H9 (cell line): Measurements from ENCODE around the gene TUFT1. TPM values are rescaled to one million over a fixed set of nuclear protein-coding genes. Genes with fewer than 3 reads are reported as not detected.

Source experiments
- DNase-seq: peaks from one replicate; pipeline ENCODE4 v3.0.0-alpha.2; 2017
- H2AFZ ChIP-seq: one replicate; pipeline ENCODE4 v1.6.1; 2013; ENCODE audit warnings: mild to moderate bottlenecking, low read length, control low read depth, moderate library complexity
- H2AK5ac ChIP-seq: 2 replicates; pipeline ENCODE4 v1.6.1; 2013; ENCODE audit warnings: low read length, control low read depth, mixed read lengths; ENCODE audit not compliant: insufficient read length
- H2BK120ac ChIP-seq: one replicate; pipeline ENCODE4 v1.6.1; 2013; ENCODE audit warnings: low read depth, mild to moderate bottlenecking, low read length, control low read depth, inconsistent platforms; ENCODE audit not compliant: poor library complexity, severe bottlenecking
- H2BK12ac ChIP-seq: 2 replicates; pipeline ENCODE4 v1.6.1; 2013; ENCODE audit warnings: low read length, control low read depth, mixed read lengths, low read depth; ENCODE audit not compliant: insufficient read length
- H2BK15ac ChIP-seq: 2 replicates; pipeline ENCODE4 v1.6.1; 2013; ENCODE audit warnings: low read depth, low read length, control low read depth
- H2BK20ac ChIP-seq: one replicate; pipeline ENCODE4 v1.6.1; 2013; ENCODE audit warnings: low read depth, mild to moderate bottlenecking, low read length, control low read depth, inconsistent platforms; ENCODE audit not compliant: poor library complexity, severe bottlenecking
- H2BK5ac ChIP-seq: 2 replicates; pipeline ENCODE4 v1.6.1; 2013; ENCODE audit warnings: low read length, control low read depth, mixed read lengths; ENCODE audit not compliant: insufficient read length
- H3K14ac ChIP-seq: 2 replicates; pipeline ENCODE4 v1.6.1; 2013; ENCODE audit warnings: low read length, control low read depth; ENCODE audit not compliant: insufficient read depth
- H3K18ac ChIP-seq: 2 replicates; pipeline ENCODE4 v1.6.1; 2013; ENCODE audit warnings: low read depth, mild to moderate bottlenecking, mixed read lengths, low read length, control low read depth; ENCODE audit not compliant: insufficient read length
- H3K23ac ChIP-seq: 2 replicates; pipeline ENCODE4 v1.6.1; 2013; ENCODE audit warnings: low read length, control low read depth, mixed read lengths, low read depth; ENCODE audit not compliant: insufficient read length
- H3K23me2 ChIP-seq: 2 replicates; pipeline ENCODE4 v1.6.1; 2013; ENCODE audit warnings: low read depth, mild to moderate bottlenecking, mixed read lengths, low read length, control low read depth; ENCODE audit not compliant: insufficient read length, poor library complexity, severe bottlenecking
- H3K27ac ChIP-seq: 2 replicates; pipeline ENCODE4 v1.5.1; 2013; ENCODE audit warnings: low read length, control low read depth, mixed read lengths, low read depth; ENCODE audit not compliant: insufficient read length
- H3K27me3 ChIP-seq: 2 replicates; pipeline ENCODE4 v1.6.1; 2013; ENCODE audit warnings: low read length, control low read depth, inconsistent platforms; ENCODE audit not compliant: insufficient read depth
- H3K4ac ChIP-seq: 2 replicates; pipeline ENCODE4 v1.6.1; 2013; ENCODE audit warnings: low read depth, mild to moderate bottlenecking, control low read depth, inconsistent platforms, low read length, moderate library complexity
- H3K4me1 ChIP-seq: 2 replicates; pipeline ENCODE4 v1.6.1; 2013; ENCODE audit warnings: low read length, control low read depth, inconsistent platforms; ENCODE audit not compliant: insufficient read depth
- H3K4me2 ChIP-seq: 2 replicates; pipeline ENCODE4 v1.6.1; 2013; ENCODE audit warnings: low read length, control low read depth, mixed read lengths; ENCODE audit not compliant: insufficient read length, insufficient read depth
- H3K56ac ChIP-seq: 2 replicates; pipeline ENCODE4 v1.6.1; 2013; ENCODE audit warnings: low read depth, mild to moderate bottlenecking, mixed read lengths, low read length, control low read depth; ENCODE audit not compliant: insufficient read length
- H3K79me1 ChIP-seq: 2 replicates; pipeline ENCODE4 v1.6.1; 2013; ENCODE audit warnings: low read depth, mild to moderate bottlenecking, moderate library complexity, low read length, control low read depth, inconsistent platforms; ENCODE audit not compliant: insufficient read depth, poor library complexity, severe bottlenecking
- H3K79me2 ChIP-seq: 2 replicates; pipeline ENCODE4 v1.6.1; 2013; ENCODE audit warnings: low read length, control low read depth, inconsistent platforms; ENCODE audit not compliant: insufficient read depth
- H3K9ac ChIP-seq: 2 replicates; pipeline ENCODE4 v1.6.1; 2013; ENCODE audit warnings: low read length, control low read depth, mixed read lengths; ENCODE audit not compliant: insufficient read length; ENCODE audit errors: extremely low read depth
- H3K9me3 ChIP-seq: one replicate; pipeline ENCODE4 v1.6.1; 2013; ENCODE audit warnings: low read depth, low read length, inconsistent platforms; ENCODE audit not compliant: control insufficient read depth
- H3T11ph ChIP-seq: one replicate; pipeline ENCODE4 v1.6.1; 2013; ENCODE audit warnings: mild to moderate bottlenecking, low read length, control low read depth, inconsistent platforms
- H4K20me1 ChIP-seq: one replicate; pipeline ENCODE4 v1.6.1; 2013; ENCODE audit not compliant: control insufficient read depth, insufficient read length, insufficient read depth
- H4K5ac ChIP-seq: 2 replicates; pipeline ENCODE4 v1.6.1; 2013; ENCODE audit warnings: low read depth, mild to moderate bottlenecking, mixed read lengths, low read length, control low read depth; ENCODE audit not compliant: insufficient read length
- H4K8ac ChIP-seq: replicated peaks from 2 replicates; pipeline ENCODE4 v1.6.1; 2013; ENCODE audit warnings: low read length, control low read depth, mixed read lengths, low read depth; ENCODE audit not compliant: insufficient read length
- H4K91ac ChIP-seq: 2 replicates; pipeline ENCODE4 v1.6.1; 2013; ENCODE audit warnings: low read depth, mild to moderate bottlenecking, moderate library complexity, mixed read lengths, low read length, control low read depth; ENCODE audit not compliant: insufficient read length
- H3K27ac Mint-ChIP-seq, 3 experiments: 2 replicates in 2 of 3; 3 replicates in 1 of 3; pipeline ENCODE4 v1.8.0; 2020 to 2021; ENCODE audit warnings: mixed read lengths in 3 of 3, mild to moderate bottlenecking in 1 of 3, moderate library complexity in 1 of 3
- H3K27me3 Mint-ChIP-seq: 2 replicates; pipeline ENCODE4 v1.8.0; 2021; ENCODE audit warnings: low read depth, mild to moderate bottlenecking, moderate library complexity, mixed read lengths
- H3K36me3 Mint-ChIP-seq, 3 experiments: 2 replicates in 2 of 3; 3 replicates in 1 of 3; pipeline ENCODE4 v1.8.0; 2020 to 2021; ENCODE audit warnings: low read depth in 3 of 3, mixed read lengths in 3 of 3; ENCODE audit not compliant: insufficient read depth in 1 of 3
- H3K4me1 Mint-ChIP-seq, 2 experiments: 2 replicates each; pipeline ENCODE4 v1.8.0; 2020; ENCODE audit warnings: mixed read lengths in 2 of 2
- H3K4me3 Mint-ChIP-seq, 2 experiments: 2 replicates in 1 of 2; 3 replicates in 1 of 2; pipeline ENCODE4 v1.8.0; 2020 to 2021; ENCODE audit warnings: mild to moderate bottlenecking in 2 of 2, mixed read lengths in 2 of 2, moderate library complexity in 1 of 2
- H3K9me3 Mint-ChIP-seq, 2 experiments: 2 replicates in 1 of 2; 3 replicates in 1 of 2; pipeline ENCODE4 v1.8.0; 2020; ENCODE audit warnings: mild to moderate bottlenecking in 2 of 2, mixed read lengths in 2 of 2, moderate library complexity in 1 of 2
- WGBS: extraction: QIAGEN DNeasy Blood & Tissue Kit; methylation state at CpG from one replicate; pipeline ENCODE4 v1.1.7; 2013; ENCODE audit warnings: missing lambda C conversion rate, low lambda C conversion rate, mixed read lengths; ENCODE audit not compliant: insufficient read length; ENCODE audit errors: extremely low coverage; 5-methylcytosine and 5-hydroxymethylcytosine counted together
- long read RNA-seq: library from polyadenylated mRNA; unstranded; transcript quantifications from one replicate; pipeline ENCODE4 v2.0.0, GENCODE V29; 2020
- total RNA-seq: library from RNA; stranded (reverse); gene quantifications from 2 replicates; pipeline ENCODE4 v1.2.1, GENCODE V29; 2021
- TF ChIP-seq, protein P1 (sequence below): fragments of 200-600 bp; sonication (generic); conservative IDR thresholded peaks from 3 replicates; pipeline ENCODE4 v1.8.0; 2021; ENCODE audit warnings: antibody characterized with exemption, mild to moderate bottlenecking

The TUFT1 gene, protein sequence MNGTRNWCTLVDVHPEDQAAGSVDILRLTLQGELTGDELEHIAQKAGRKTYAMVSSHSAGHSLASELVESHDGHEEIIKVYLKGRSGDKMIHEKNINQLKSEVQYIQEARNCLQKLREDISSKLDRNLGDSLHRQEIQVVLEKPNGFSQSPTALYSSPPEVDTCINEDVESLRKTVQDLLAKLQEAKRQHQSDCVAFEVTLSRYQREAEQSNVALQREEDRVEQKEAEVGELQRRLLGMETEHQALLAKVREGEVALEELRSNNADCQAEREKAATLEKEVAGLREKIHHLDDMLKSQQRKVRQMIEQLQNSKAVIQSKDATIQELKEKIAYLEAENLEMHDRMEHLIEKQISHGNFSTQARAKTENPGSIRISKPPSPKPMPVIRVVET
- total RNA-seq: 6.2 and 6.5 TPM in 2 replicates
- long read RNA-seq, transcript TUFT1-202 (12 exons, 3,033 nt): major isoform, 39 of 46 reads
- long read RNA-seq, partial matches to known transcripts: 0 of 46 reads
- long read RNA-seq, other reads (novel, unspliced or antisense): 6 of 46 reads

DNA sequence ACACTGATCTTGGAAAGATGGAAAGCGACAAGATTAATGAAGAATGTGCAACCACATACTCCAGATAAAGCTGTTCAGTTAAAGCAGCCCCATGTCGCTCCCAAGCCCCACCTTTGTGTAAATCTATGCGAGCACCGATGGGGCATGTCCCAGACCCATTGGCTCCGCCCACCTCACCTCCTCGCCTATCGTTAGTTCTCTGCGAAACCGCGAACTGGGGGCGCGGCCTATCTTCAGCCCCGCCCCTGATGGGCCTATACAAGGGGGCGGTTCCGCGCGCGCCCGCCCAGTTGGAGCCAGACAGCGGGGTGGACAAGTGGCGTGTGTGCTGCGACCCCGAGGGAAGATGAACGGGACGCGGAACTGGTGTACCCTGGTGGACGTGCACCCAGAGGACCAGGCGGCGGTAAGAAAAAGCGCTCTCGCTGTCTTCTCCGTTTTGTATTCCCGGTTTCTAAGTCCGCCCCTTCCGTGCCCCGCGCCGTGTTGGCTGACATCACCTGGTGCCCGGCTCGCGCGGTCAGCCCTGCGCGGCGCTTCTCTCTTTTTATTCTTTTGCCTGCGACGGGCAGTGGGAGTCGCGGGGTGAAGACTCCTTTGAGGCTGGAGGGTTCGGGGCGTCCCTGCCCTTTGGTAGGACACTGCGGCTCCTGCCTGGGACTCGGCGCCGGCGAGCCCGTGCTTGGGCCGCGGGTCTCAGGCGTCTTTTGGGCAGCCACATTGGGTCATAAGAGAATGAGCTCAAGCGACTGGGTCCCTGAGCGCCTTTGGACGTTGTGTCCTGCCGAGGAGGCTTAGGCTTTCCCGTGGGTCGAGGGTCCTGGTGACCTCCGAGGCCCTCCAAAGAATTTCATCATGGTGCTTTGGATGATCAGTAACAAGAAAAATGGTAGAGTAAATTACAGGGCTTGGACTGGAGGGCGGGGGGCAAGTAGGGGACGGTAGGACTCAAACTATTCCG, at the start of gene TUFT1:
TUFT1 (plus strand) TSS at position 289 of the 961 bp plus-strand sequence; CDS start at position 347, 58 bp downstream.
- H3K27ac Mint-ChIP-seq: peak within 1 kb of the TSS; percentile 81 to 98 (median 96); a peak in 6 of 7 replicates
- Histone ChIP-seq H2BK15ac (no peak within 1 kb of the TSS), H4K20me1 (no peaks in the 10 kb centered on the region)

More for the DNA sequence above, at the start of gene TUFT1:
- Histone ChIP-seq H3K4ac (no peak within 1 kb of the TSS), H4K5ac (no peak within 1 kb of the TSS), H2BK20ac (no peak within 1 kb of the TSS), H3K18ac (peak within 1 kb of the TSS; percentile 72), H2AK5ac (no peak within 1 kb of the TSS), H2BK12ac (no peak within 1 kb of the TSS), H2AFZ (no peak within 1 kb of the TSS), H3K27me3 (no peaks in the 10 kb centered on the region; the same call in 1 of the 2 replicates), H3K14ac (peak within 1 kb of the TSS; percentile 69), H3K9me3 (no peaks in the 10 kb centered on the region), H3K4me1 (no peaks in the 10 kb centered on the region), H3T11ph (no peak within 1 kb of the TSS), H3K79me1 (peaks cover 5% of the 10 kb centered on the region), H3K9ac (peak within 1 kb of the TSS; percentile 81), H2BK120ac (peak within 1 kb of the TSS; percentile 14), H3K4me2 (peak within 1 kb of the TSS; percentile 59), H3K23ac (no peak within 1 kb of the TSS), H3K56ac (no peak within 1 kb of the TSS), H4K91ac (no peak within 1 kb of the TSS), H3K79me2 (peaks cover 4% of the 10 kb centered on the region; the same call in 1 of the 2 replicates), H4K8ac (no peak within 1 kb of the TSS), H2BK5ac (no peak within 1 kb of the TSS), H3K23me2 (peaks cover 12% of the 10 kb centered on the region), H3K27ac (peak within 1 kb of the TSS; percentile 30)
- no CpG with 5 or more reads among the region's 70 CpGs for WGBS
- TF ChIP-seq, protein P1, sequence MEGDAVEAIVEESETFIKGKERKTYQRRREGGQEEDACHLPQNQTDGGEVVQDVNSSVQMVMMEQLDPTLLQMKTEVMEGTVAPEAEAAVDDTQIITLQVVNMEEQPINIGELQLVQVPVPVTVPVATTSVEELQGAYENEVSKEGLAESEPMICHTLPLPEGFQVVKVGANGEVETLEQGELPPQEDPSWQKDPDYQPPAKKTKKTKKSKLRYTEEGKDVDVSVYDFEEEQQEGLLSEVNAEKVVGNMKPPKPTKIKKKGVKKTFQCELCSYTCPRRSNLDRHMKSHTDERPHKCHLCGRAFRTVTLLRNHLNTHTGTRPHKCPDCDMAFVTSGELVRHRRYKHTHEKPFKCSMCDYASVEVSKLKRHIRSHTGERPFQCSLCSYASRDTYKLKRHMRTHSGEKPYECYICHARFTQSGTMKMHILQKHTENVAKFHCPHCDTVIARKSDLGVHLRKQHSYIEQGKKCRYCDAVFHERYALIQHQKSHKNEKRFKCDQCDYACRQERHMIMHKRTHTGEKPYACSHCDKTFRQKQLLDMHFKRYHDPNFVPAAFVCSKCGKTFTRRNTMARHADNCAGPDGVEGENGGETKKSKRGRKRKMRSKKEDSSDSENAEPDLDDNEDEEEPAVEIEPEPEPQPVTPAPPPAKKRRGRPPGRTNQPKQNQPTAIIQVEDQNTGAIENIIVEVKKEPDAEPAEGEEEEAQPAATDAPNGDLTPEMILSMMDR: no peak
- peak within 1 kb of the TSS; percentile 94 to 99 for H3K4me3 Mint-ChIP-seq
- no peaks in the 10 kb centered on the region for H3K9me3 Mint-ChIP-seq
- peaks cover 11 to 33% (median 30%) of the 10 kb centered on the region in 3 experiments for H3K36me3 Mint-ChIP-seq
- DNase-seq: peak; percentile 95
- peaks cover 15 to 18% of the 10 kb centered on the region in 2 experiments for H3K4me1 Mint-ChIP-seq
- peaks cover 6% of the 10 kb centered on the region; the same call in 1 of the 2 replicates for H3K27me3 Mint-ChIP-seq
